Stimulated activated CD4-positive, alpha-beta T cell treated with anti-CD3 and anti-CD28 coated beads, Interleukin-15, amount 100 ng/mL, for 1 hour (primary cell): Measurements from ENCODE around the gene RAB26.

Experiments used
- DNase-seq, 2 donors: peaks; one replicate each; pipeline ENCODE4 v3.0.0-alpha.2; 2020; ENCODE audit warnings: low read depth in 1 of 2, low spot score in 1 of 2

The RAB26 gene

DNA sequence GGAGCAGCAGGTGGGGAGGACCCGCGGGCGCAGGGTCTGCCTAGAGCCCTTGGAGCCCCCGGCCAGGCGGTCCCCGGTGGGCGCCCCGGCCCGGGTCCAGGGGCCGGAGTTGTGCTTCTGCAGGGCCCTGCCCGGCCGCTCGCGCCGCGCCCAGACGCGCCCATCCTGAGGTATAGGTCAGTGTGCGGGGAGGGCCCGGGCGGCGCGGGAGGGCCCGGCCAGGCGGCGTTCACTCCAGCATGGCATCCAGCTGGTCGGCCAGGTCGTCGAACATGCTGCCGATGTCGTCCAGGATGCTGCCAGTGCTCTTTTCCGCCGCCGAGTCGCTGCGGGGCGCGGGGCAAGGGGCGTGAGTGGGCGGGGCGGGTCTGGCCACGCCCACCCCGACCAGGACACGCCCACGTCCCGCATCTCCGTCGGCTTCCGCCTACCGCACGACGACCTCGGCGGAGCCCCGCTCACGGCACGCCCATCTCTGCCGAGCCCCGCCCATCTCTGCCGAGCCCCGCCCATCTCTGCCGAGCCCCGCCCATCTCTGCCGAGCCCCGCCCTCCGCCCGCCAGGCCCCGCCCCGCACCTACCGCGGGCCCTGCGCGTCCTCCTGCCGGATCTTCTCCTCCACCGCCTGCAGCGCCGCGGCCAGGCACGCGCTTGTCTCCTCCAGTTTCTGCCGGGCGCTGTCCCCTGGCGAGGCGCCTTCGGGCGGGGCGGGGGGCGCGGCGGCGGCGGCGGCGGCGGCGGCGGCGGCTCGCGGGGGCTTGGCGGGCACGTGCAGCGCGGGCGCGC lies 30.1 kb downstream of the RAB26 start:
- DNase-seq, result peak in 1 of 2 donors; percentile 26

- DNase-seq, result no peak
Measured at GRCh38 chr16:2179107-2179501, 30.7 kb downstream of the RAB26 start.

- DNase-seq, result no peak
Measured at GRCh38 chr16:2179576-2179975, 31.2 kb downstream of the RAB26 start.

GRCh38 chr16:2180461-2180860 lies 32.0 kb downstream of the RAB26 start:
- no peak for DNase-seq

DNA sequence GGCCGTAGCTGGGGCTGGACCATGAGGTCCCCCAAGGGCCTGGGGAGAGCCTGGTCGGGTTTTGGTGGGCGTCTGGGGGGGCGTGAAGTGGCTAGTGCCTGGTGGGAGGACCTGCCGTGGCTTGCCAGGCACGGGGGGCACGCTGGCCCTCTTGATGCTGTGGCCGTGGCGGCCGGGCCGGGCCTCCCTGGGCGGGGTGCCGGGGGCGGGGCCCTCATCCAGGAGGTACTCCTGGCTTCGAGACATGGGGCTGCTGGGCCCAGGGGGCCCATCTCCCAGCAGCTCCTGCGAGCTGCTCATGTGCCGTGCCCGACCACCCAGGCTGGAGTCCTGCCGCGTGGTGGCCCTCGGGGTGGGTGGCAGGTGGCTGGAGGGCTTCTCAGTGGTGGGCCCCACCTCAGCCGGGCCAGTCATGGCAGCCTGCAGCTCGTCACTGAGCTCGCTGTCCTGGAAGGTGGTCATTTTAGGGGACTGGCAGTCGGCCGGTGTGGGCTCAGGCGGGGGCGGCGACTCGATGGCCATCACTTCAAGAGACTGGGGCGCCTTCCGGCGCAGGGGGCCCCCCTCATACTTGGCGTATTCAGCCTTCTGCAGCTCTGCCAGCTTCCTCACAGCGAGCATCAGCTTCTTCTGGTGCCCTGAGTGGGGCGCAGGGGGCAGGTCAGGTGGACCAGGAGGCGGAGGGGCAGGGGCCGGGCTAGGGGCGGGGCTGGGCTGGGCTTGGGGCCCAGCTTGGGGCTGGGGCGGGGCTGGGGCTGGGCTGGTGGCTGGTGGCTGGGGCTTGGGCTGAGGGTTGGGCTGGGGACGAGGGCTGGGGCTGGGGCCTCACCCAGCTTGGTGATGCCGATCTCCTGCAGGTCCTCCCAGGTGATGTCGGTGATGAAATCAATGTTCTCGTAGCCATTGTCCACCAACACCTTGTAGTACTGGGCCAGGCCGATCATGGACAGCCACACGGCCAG lies 32.8 kb downstream of the RAB26 start:
- DNase-seq, result no peak

DNA sequence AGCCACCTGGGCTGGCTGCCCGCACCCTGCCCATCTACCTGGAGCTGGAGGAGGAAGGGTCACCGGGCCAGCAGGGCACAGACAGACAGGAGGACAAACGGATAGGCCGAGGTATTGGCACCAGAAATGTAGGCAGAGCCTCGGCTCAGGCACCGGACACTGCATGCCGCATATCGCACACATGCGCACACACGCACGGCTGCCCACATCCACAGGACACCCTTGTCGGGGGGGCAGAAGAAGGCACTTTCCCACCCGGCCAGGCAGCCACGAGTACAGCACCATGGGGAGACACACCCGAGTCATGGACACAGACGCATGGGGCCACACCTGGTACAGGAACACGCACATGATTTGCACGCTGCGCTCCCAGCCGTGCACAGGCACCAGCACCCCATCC lies 33.5 kb downstream of the RAB26 start:
- DNase-seq, result no peak

- DNase-seq, result no peak
Measured at GRCh38 chr16:2183671-2184070, 35.2 kb downstream of the RAB26 start.

DNA sequence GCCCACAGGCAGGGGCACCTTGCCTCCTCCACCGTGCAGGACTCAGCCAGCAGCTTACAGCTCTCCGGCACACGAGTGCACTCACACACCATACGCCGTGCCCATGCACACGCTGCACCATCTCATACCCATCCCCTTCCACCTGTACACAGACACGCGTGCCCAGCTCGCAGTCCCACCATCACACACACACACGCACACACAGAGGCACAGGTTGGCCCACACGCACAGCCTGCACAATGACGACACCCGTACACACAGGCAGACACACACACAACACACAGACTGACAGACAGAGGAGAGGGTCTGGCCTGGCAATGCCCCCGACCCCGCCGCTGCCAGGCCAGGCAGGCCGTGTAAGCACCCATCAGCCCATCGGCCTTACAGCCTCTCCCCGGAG lies 35.9 kb downstream of the RAB26 start:
- DNase-seq, result no peak

- no peak for DNase-seq
Measured at GRCh38 chr16:2184962-2185361, 36.5 kb downstream of the RAB26 start.

DNA sequence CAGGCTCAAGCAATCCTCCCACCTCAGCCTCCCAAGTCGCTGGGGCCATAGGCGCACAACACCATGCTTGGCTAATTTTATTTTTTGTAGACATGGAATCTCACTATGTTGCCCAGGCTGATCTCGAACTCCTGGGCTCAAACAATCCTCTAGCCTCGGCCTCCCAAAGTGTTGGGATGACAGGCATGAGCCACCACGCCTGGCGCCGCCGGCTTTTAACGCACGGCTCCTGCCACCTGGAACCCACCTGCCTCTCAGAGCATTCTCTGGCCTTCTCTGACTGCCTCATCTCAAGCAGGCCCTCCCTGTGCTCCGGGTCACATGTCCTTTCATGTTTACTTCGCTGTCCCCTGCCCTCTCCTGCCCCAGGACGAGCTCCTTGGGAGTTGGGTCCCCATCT lies 37.6 kb downstream of the RAB26 start:
- DNase-seq, result no peak

DNA sequence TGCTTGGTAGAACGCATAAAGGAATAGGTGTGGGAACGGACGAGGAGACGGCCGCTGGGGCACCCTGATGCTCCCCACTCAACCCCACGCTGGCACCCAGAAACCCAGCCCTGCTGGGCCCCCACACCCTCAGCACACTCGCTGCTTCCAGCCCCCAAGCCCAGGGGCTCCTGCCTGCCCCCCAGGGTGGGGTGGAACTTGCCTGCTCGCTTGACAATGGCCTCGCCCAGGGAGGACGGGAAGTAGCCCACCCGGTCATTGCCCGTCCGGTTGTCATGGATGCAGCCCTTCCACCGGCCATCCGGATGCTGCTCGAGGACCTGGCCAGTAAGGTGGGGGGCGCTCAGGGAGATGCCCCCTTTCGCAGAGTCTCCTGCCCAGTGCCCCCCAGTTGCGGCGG lies 38.1 kb downstream of the RAB26 start:
- no peak for DNase-seq

- no peak for DNase-seq
Measured at GRCh38 chr16:2187212-2187611, 38.8 kb downstream of the RAB26 start.

DNA sequence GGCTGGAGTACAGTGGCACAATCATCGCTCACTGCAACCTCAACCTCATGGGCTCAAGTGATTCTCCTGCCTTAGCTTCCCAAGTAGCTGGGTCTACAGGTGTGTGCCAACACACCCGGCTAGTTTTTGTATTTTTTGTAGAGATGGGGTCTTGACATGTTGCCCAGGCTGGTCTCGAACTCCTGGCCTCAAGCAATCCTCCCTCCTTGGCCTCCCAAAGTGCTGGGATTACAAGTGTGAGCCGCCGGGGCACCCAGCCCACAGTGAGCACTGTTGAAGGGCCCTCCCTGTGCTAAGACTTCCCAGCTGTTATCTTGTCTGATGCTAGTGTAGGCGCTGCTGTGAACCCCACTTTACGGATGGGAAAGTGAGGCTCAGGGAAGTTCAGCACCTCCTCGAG lies 40.0 kb downstream of the RAB26 start:
- no peak for DNase-seq

- no peak for DNase-seq
Measured at GRCh38 chr16:2189252-2189893, 40.9 kb downstream of the RAB26 start.

GRCh38 chr16:2190002-2190658 lies 41.7 kb downstream of the RAB26 start:
- no peak for DNase-seq

DNA sequence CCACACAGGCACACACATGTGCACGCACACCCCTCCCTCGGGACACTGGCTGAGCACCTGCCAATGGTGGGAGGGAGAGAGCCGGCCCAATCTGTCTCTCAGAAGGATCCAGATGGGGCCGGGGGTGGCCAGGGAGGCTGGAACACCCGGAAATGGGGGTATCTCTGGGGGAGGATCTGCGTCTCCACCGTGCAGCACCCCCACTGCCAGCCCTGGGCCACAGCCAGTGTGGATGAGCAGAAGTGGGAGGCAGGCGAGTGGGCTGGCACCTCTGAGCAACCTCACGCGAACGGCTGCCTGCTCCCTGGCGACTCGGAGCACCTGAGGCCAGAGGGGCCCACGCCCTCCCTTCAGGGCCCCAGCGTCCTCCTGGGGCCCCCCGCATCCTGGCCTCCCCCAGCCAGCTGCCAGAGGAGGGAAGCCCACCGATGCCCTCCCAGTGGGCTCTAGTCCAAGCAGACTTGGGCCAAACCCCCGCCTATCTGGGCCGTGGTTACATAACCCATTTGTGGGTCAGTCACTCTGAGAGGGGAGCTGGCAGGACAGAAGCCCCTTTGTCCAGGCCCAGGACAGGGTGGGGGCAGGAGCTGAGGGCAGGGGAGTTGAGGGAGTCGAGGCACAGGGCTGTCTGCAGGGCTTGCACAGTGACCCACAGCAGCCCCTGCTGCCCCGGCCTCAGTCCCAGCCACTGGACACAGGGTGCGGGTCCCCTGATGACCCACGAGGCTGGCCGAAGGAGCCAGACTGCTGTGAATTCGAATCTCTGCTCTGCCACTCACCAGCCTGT lies 42.4 kb downstream of the RAB26 start:
- no peak for DNase-seq

- DNase-seq, result no peak
Measured at GRCh38 chr16:2191446-2191706, 43.0 kb downstream of the RAB26 start.

DNA sequence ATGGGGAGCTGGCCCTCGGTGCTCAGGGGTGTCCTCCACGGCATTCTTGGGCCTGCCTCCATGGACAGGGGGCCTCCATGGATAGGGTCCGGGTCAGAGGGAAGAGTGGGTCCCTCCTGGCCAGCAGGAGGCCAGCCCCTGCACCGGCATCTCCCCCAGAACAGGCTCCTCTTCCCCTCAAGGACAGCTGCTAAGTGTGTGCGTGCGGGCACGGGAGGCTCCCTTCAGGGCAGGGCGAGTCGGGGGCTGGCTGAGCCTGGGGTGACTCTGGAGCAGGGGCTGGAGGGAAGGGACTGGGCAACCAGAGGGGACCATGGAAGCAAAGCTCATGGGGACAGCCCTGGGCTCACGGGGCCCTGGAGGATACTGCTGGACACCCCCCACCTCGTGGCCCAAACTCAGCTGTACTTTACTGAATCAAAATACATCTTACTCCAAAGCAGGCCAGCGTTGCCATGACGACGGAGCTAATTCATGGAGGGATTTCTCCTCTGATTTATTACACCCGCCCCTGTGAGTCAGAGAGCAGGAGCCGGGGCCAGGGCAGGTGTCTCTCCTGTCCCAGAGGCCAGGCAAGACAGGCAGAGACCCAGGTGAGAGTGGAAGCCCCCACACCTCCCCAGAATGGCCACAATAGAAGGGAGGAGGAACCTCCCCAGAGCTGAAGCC lies 45.9 kb downstream of the RAB26 start:
- DNase-seq, result no peak

DNA sequence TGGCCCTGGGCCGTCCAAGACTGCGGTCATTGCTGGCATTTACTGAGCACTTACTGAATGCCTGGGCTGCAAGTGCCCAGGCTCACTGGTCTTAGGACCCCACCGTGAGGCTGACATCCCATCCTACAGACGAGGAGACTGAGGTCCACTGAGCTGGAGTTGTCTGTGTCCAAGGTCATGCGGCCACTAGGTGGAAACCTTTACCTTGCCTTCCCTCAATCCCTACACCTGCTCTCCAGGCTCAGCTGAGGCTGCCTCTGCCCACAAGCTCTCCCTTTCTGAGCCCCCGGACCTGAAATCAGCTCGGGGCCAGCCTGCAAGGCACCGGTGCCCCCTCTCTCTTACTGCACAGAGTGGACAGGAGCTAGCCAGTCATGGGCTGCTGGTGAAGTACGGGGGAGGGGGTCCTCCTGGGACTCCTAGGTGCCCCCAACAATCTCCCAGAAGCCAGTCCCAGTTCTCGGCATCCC lies 46.5 kb downstream of the RAB26 start:
- no peak for DNase-seq
